GM23338 (cell line): Measurements from ENCODE around the gene C1RL. TPM values are rescaled to one million over a fixed set of nuclear protein-coding genes. Genes with fewer than 3 reads are reported as not detected.

Experiments used
- ATAC-seq: fragments of 200-7000 bp; cut with Tn5 transposase; 3 replicates; pipeline ENCODE4 v1.9.1; 2020
- DNase-seq: peaks from one replicate; pipeline ENCODE4 v3.0.0-alpha.2; 2015; ENCODE audit warnings: low spot score
- H2AFZ ChIP-seq: fragments of 200-600 bp; sonication (generic); 2 replicates; pipeline ENCODE4 v1.8.0; 2016; ENCODE audit warnings: antibody characterized with exemption, mild to moderate bottlenecking, moderate library complexity
- H3F3A ChIP-seq: fragments of 200-600 bp; sonication (generic); replicated peaks from 2 replicates; pipeline ENCODE4 v1.8.0; 2017; ENCODE audit warnings: antibody characterized with exemption, mixed run types, low read depth
- H3K27ac ChIP-seq: fragments of 200-600 bp; sonication (generic); 2 replicates; pipeline ENCODE4 v1.6.1; 2016; ENCODE audit warnings: low read depth
- H3K27me3 ChIP-seq: fragments of 200-600 bp; sonication (generic); 2 replicates; pipeline ENCODE4 v1.8.0; 2016; ENCODE audit warnings: mild to moderate bottlenecking, mixed run types, moderate library complexity; ENCODE audit not compliant: insufficient read depth
- H3K36me3 ChIP-seq: fragments of 200-600 bp; sonication (generic); 2 replicates; pipeline ENCODE4 v1.8.0; 2016; ENCODE audit warnings: mild to moderate bottlenecking; ENCODE audit not compliant: insufficient read depth
- H3K4me1 ChIP-seq: fragments of 200-600 bp; sonication (generic); 2 replicates; pipeline ENCODE4 v1.8.0; 2016; ENCODE audit warnings: mild to moderate bottlenecking, moderate library complexity; ENCODE audit not compliant: insufficient read depth
- H3K4me2 ChIP-seq: fragments of 200-600 bp; sonication (generic); 2 replicates; pipeline ENCODE4 v1.7.1; 2017; ENCODE audit warnings: mixed run types
- H3K4me3 ChIP-seq: fragments of 200-600 bp; sonication (generic); 2 replicates; pipeline ENCODE4 v1.6.1; 2016; ENCODE audit warnings: mixed run types
- H3K79me2 ChIP-seq: fragments of 200-600 bp; sonication (generic); replicated peaks from 2 replicates; pipeline ENCODE4 v1.8.0; 2017; ENCODE audit warnings: mild to moderate bottlenecking; ENCODE audit not compliant: insufficient read depth
- H3K9me2 ChIP-seq: fragments of 200-600 bp; sonication (generic); 2 replicates; pipeline ENCODE4 v1.8.0; 2017; ENCODE audit not compliant: insufficient read depth
- H4K20me1 ChIP-seq: fragments of 200-600 bp; sonication (generic); replicated peaks from 2 replicates; pipeline ENCODE4 v1.8.0; 2017; ENCODE audit warnings: mild to moderate bottlenecking; ENCODE audit not compliant: insufficient read depth
- H3K27ac Mint-ChIP-seq: 2 replicates; pipeline ENCODE4 v1.8.0; 2020; ENCODE audit warnings: inconsistent platforms, mild to moderate bottlenecking, moderate library complexity, mixed read lengths
- H3K27me3 Mint-ChIP-seq: 3 replicates; pipeline ENCODE4 v1.8.0; 2022; ENCODE audit warnings: low read depth, mild to moderate bottlenecking, moderate library complexity, mixed read lengths, inconsistent platforms; ENCODE audit not compliant: insufficient read depth, poor library complexity
- H3K36me3 Mint-ChIP-seq: 3 replicates; pipeline ENCODE4 v1.8.0; 2021; ENCODE audit warnings: low read depth, mild to moderate bottlenecking, inconsistent platforms, moderate library complexity, mixed read lengths
- H3K4me1 Mint-ChIP-seq: 3 replicates; pipeline ENCODE4 v1.8.0; 2020; ENCODE audit warnings: mild to moderate bottlenecking, inconsistent platforms, mixed read lengths
- H3K4me3 Mint-ChIP-seq: 3 replicates; pipeline ENCODE4 v1.8.0; 2021; ENCODE audit warnings: moderate library complexity, mild to moderate bottlenecking, inconsistent platforms, mixed read lengths
- H3K9me3 Mint-ChIP-seq: 3 replicates; pipeline ENCODE4 v1.8.0; 2020; ENCODE audit warnings: moderate library complexity, mild to moderate bottlenecking, inconsistent platforms, mixed read lengths
- CREB1 ChIP-seq: fragments of 250-450 bp; sonication (Bioruptor Pico); IDR thresholded peaks from 2 replicates; pipeline ENCODE4 v1.5.0; 2020; ENCODE audit warnings: low read depth, mild to moderate bottlenecking, moderate library complexity
- CTCF ChIP-seq, 2 experiments: fragments of 200-600 bp in 1 of 2; sonication (generic) in 1 of 2; conservative IDR thresholded peaks; 2 replicates each; pipeline versions ENCODE4 v1.5.1 to v1.6.1; 2016 to 2017; ENCODE audit warnings: antibody characterized with exemption in 2 of 2, low read depth in 2 of 2, mild to moderate bottlenecking in 2 of 2, moderate library complexity in 1 of 2
- ETS1 ChIP-seq: IDR thresholded peaks from 2 replicates; pipeline ENCODE4 v1.6.1; 2016; ENCODE audit warnings: antibody characterized with exemption
- EZH2 ChIP-seq: fragments of 200-600 bp; sonication (generic); IDR thresholded peaks from one replicate; pipeline ENCODE4 v1.8.0; 2017; ENCODE audit warnings: antibody characterized with exemption, mild to moderate bottlenecking, low read depth; ENCODE audit not compliant: unreplicated experiment
- EZH2phosphoT487 ChIP-seq: fragments of 200-600 bp; sonication (generic); IDR thresholded peaks from one replicate; pipeline ENCODE4 v1.8.1; 2018; ENCODE audit warnings: antibody characterized with exemption; ENCODE audit not compliant: unreplicated experiment
- JUNB ChIP-seq: IDR thresholded peaks from one replicate; pipeline ENCODE4 v1.6.1; 2016; ENCODE audit warnings: antibody characterized with exemption; ENCODE audit not compliant: unreplicated experiment
- NANOG ChIP-seq: IDR thresholded peaks from 2 replicates; pipeline ENCODE4 v1.6.1; 2016; ENCODE audit warnings: antibody characterized with exemption, borderline replicate concordance
- POLR2AphosphoS5 ChIP-seq: IDR thresholded peaks from 2 replicates; pipeline ENCODE4 v1.6.1; 2016; ENCODE audit warnings: antibody characterized with exemption, low read depth
- REST ChIP-seq: IDR thresholded peaks from one replicate; pipeline ENCODE4 v1.6.1; 2018; ENCODE audit warnings: antibody characterized with exemption; ENCODE audit not compliant: unreplicated experiment
- ZNF114 ChIP-seq: fragments of 250-450 bp; sonication (Bioruptor Pico); IDR thresholded peaks from 2 replicates; pipeline ENCODE4 v1.5.0; 2020; ENCODE audit warnings: mild to moderate bottlenecking, moderate library complexity
- polyA plus RNA-seq: library from polyadenylated mRNA; unstranded; fragments of >200 nt; fragmentation: Nextera tagmentation; extraction: Ambion mirVana; gene quantifications from 2 replicates; pipeline ENCODE4 v1.2.1, GENCODE V29; 2016
- total RNA-seq: library from RNA; depleted of rRNA; stranded (reverse); fragments of >200 nt; shearing (Covaris generic); gene quantifications from 2 replicates; pipeline ENCODE4 v1.2.3, GENCODE V29; 2014

The C1RL gene
- total and polyA plus RNA-seq, 2 experiments from 2014 or later: 7.3 to 8.8 TPM

- no peak overlapping the region for H3K27ac Mint-ChIP-seq
- peaks cover 3% of the 10 kb centered on the region for H3K27me3 Mint-ChIP-seq
- Histone ChIP-seq H3K27me3 (no peaks in the 10 kb centered on the region), H3K9me2 (peaks cover 6% of the 10 kb centered on the region), H3K4me1 (no peaks in the 10 kb centered on the region), H3K4me3 (no peak overlapping the region), H3K4me2 (no peak overlapping the region), H4K20me1 (no peaks in the 10 kb centered on the region), H3K27ac (no peak overlapping the region), H3F3A (no peaks in the 10 kb centered on the region), H3K36me3 (no peaks in the 10 kb centered on the region), H2AFZ (no peak overlapping the region), H3K79me2 (no peaks in the 10 kb centered on the region)
- H3K9me3 Mint-ChIP-seq: no peaks in the 10 kb centered on the region
- no peaks in the 10 kb centered on the region for H3K4me1 Mint-ChIP-seq
- H3K4me3 Mint-ChIP-seq: no peak overlapping the region
- ATAC-seq: no peak
- no peaks in the 10 kb centered on the region for H3K36me3 Mint-ChIP-seq
- no peak for DNase-seq
- no peak for TF ChIP-seq ETS1
- no peak for TF ChIP-seq CTCF (conservative IDR thresholded peaks at IDR 0.05; ENCODE audit: low read depth in 2 of 2)
These were observed 37.0 kb downstream of the C1RL start for GRCh38 chr12:7072035-7072434.

- Histone ChIP-seq H3K9me2 (peaks cover 6% of the 10 kb centered on the region; the same call in 1 of the 2 replicates), H3K36me3 (no peaks in the 10 kb centered on the region), H3K27ac (no peak overlapping the region), H3K4me3 (no peak overlapping the region), H3F3A (no peaks in the 10 kb centered on the region), H2AFZ (no peak overlapping the region), H3K4me1 (no peaks in the 10 kb centered on the region), H3K79me2 (no peaks in the 10 kb centered on the region), H3K4me2 (no peak overlapping the region), H3K27me3 (no peaks in the 10 kb centered on the region), H4K20me1 (no peaks in the 10 kb centered on the region)
- Mint-ChIP-seq H3K9me3 (no peaks in the 10 kb centered on the region), H3K27me3 (peaks cover 5% of the 10 kb centered on the region), H3K27ac (no peak overlapping the region), H3K4me1 (no peaks in the 10 kb centered on the region), H3K4me3 (no peak overlapping the region), H3K36me3 (no peaks in the 10 kb centered on the region)
- DNase-seq (no peak), ATAC-seq (no peak)
- TF ChIP-seq NANOG (no peak), POLR2AphosphoS5 (no peak), CTCF (conservative IDR thresholded peaks at IDR 0.05; ENCODE audit: low read depth in 2 of 2) (no peak), CREB1 (no peak), EZH2phosphoT487 (no peak), JUNB (no peak), ZNF114 (CRISPR knock-in tag) (no peak), EZH2 (no peak), REST (no peak)
These were observed 39.6 kb downstream of the C1RL start for GRCh38 chr12:7069386-7069785.
